ENCODE measurements around the gene CCDC177. TPM values are rescaled to one million over a fixed set of nuclear protein-coding genes. Genes with fewer than 3 reads are reported as not detected.

The CCDC177 gene
- total and polyA plus RNA-seq, 2 experiments from 2014 or later = not detected

GRCh38 chr14:69586404-69586803, 11.7 kb upstream of the CCDC177 start:
- Histone ChIP-seq H3K9me3 (ENCODE audit: low read depth) (no peaks in the 10 kb centered on the region), H3K36me3 (no peaks in the 10 kb centered on the region), H3K4me1 (ENCODE audit: low read depth) (no peaks in the 10 kb centered on the region)

GRCh38 chr14:69584389-69584788, 9.7 kb upstream of the CCDC177 start:
- no peak overlapping the region for H3K27ac ChIP-seq
- no peaks in the 10 kb centered on the region for H3K36me3 ChIP-seq
- no peaks in the 10 kb centered on the region for H3K9me3 ChIP-seq (ENCODE audit: low read depth)
- no peak overlapping the region for H3K4me3 ChIP-seq
- no peak for TF ChIP-seq CTCF (IDR thresholded peaks at IDR 0.05; ENCODE audit: low read depth, low read length)
- H3K27me3 ChIP-seq = no peaks in the 10 kb centered on the region
- H3K4me1 ChIP-seq (ENCODE audit: low read depth) = no peaks in the 10 kb centered on the region
- no peak for DNase-seq (ENCODE audit: low read depth in 1 of 2, low spot score in 1 of 2)

More at GRCh38 chr14:69586404-69586803, 11.7 kb upstream of the CCDC177 start:
- TF ChIP-seq CTCF (IDR thresholded peaks at IDR 0.05; ENCODE audit: low read depth, low read length) = no peak
- H3K4me3 ChIP-seq = no peak overlapping the region
- H3K27ac ChIP-seq = no peak overlapping the region
- DNase-seq (ENCODE audit: low read depth in 1 of 2, low spot score in 1 of 2) = peak in 1 of 2 donors; percentile 25
- H3K27me3 ChIP-seq = no peaks in the 10 kb centered on the region

GRCh38 chr14:69582829-69583228, 8.2 kb upstream of the CCDC177 start:
- Histone ChIP-seq H3K27me3 (peaks cover 3% of the 10 kb centered on the region), H3K27ac (no peak overlapping the region), H3K9me3 (ENCODE audit: low read depth) (no peaks in the 10 kb centered on the region), H3K36me3 (no peaks in the 10 kb centered on the region), H3K4me1 (ENCODE audit: low read depth) (no peaks in the 10 kb centered on the region), H3K4me3 (no peak overlapping the region)
- TF ChIP-seq CTCF (IDR thresholded peaks at IDR 0.05; ENCODE audit: low read depth, low read length) = no peak
- no peak for DNase-seq (ENCODE audit: low read depth in 1 of 2, low spot score in 1 of 2)

- peak in 1 of 2 donors; percentile 29 for DNase-seq (ENCODE audit: low read depth in 1 of 2, low spot score in 1 of 2)
- H3K9me3 ChIP-seq (ENCODE audit: low read depth) = no peaks in the 10 kb centered on the region
- no peak for TF ChIP-seq CTCF (IDR thresholded peaks at IDR 0.05; ENCODE audit: low read depth, low read length)
- H3K4me1 ChIP-seq (ENCODE audit: low read depth) = no peaks in the 10 kb centered on the region
- H3K27ac ChIP-seq = no peak overlapping the region
- H3K36me3 ChIP-seq = no peaks in the 10 kb centered on the region
- no peak overlapping the region for H3K4me3 ChIP-seq
- peaks cover 5% of the 10 kb centered on the region for H3K27me3 ChIP-seq
These were observed 7.5 kb upstream of the CCDC177 start for GRCh38 chr14:69582212-69582611.

- DNase-seq (ENCODE audit: low read depth in 1 of 2, low spot score in 1 of 2) = no peak
- no peaks in the 10 kb centered on the region for H3K36me3 ChIP-seq
- no peaks in the 10 kb centered on the region for H3K4me1 ChIP-seq (ENCODE audit: low read depth)
- H3K9me3 ChIP-seq (ENCODE audit: low read depth) = no peaks in the 10 kb centered on the region
- no peak for TF ChIP-seq CTCF (IDR thresholded peaks at IDR 0.05; ENCODE audit: low read depth, low read length)
- no peak overlapping the region for H3K4me3 ChIP-seq
- no peak overlapping the region for H3K27ac ChIP-seq
- peaks cover 13% of the 10 kb centered on the region for H3K27me3 ChIP-seq
These were observed 6.8 kb upstream of the CCDC177 start for GRCh38 chr14:69581316-69581935.
